ENCODE measurements around the gene RTP3.
"Not testable (repeated sequence)": the region's sequence is repeated elsewhere in the genome, so short reads cannot be mapped to it uniquely, and the experiment has no call there.

The RTP3 gene

DNA sequence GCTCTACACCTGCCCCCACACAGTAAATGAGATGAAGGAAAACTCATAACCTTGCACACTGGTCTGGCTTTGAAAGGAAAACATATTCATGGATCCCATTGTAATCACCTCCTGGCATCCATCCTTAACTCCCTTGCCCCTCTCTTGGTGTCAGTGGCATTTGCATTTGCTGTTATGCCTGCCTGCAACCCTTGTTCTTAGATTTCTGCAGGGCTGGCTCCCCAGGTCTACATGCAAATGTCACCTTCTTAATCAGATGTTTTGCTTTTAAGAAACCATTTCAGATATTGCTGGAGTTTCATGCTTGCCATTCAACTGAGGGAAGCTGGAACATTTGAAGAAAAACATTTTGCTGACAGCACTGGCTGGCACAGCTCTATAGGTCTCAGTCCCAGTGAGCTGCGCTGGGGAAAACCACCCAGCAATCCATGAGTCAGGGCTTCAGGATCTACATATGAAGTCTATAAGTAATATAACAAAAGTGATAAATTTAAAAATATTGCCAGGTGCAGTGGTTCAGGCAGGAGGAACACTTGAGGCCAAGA lies 49.2 kb downstream of the RTP3 start:
- DNase-seq (ENCODE audit: low read depth): no peak

DNA sequence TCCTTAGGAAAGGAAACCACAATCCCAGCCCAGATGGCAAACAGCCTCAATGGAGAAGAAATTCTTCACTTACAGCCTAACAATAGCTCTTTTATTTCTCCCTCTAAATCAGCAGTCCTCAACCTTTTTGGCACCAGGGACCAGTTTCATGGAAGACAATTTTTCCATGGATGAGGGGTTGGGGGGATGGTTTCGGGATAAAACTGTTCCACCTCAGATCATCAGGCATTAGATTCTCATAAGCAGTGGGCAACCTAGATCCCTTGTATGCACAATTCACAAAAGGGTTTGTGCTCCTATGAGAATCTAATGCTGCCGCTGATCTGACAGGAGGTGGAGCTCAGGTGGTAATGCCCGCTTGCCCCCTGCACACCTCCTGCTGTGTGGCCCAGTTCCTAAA lies 50.8 kb downstream of the RTP3 start:
- DNase-seq (ENCODE audit: low read depth): not testable (repeated sequence)

DNA sequence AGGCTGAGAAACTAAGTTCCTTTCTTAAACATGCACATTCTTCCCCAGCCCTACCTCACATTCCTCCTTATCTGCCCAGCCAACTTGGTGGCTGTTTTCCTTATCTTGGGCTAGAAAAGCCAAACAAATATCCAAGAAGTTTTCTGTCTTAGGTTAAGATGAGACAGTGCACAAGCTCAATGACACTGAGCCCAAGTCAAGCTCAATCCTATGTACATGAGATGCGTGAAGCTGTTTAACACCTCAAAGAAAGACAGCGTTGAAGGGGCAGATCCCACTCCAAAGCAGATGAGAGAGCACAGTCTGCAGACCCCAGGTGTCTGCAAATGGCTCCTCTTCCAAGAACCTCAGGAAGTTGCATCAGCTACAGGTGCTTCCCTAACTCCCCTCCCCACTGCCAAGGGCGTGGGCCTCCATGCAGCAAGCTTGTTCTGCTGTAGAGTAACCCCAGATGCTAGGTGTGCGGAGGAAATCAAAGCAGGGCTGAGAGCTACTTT lies 51.7 kb downstream of the RTP3 start:
- no peak for DNase-seq (ENCODE audit: low read depth)

DNA sequence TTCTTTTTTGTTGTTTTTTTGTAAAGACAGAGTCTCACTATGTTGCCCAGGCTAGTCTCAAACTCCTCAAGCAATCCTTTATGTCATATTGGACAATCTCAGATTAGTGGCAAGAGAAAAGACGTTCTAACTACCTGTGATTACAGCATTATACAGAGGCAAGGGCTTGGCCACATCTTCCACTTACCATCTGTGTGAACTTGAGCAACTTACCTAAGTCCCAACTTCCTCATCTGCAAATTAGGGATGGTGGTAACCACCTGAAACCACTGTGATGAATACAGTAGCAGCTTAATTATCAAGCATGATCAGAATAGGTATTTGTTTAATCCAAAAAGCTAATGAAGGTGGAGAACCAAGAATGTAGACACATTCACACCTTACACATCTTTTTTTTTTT lies 52.2 kb downstream of the RTP3 start:
- DNase-seq (ENCODE audit: low read depth): no peak
